Activated CD8-positive, alpha-beta memory T cell treated with anti-CD3 and anti-CD28 coated beads, Interleukin-2, amount 50 U/mL, for 24 hours (primary cell): ENCODE measurements around the gene KIF24.
A peak's percentile ranks its signal among the peaks of the same experiment; 100 is the strongest.
"Not testable (repeated sequence)": the region's sequence is repeated elsewhere in the genome, so short reads cannot be mapped to it uniquely, and the experiment has no call there.

Experiments used
- DNase-seq: peaks from one replicate; pipeline ENCODE4 v3.0.0-alpha.2; 2020; ENCODE audit errors: extremely low read depth

The KIF24 gene, protein sequence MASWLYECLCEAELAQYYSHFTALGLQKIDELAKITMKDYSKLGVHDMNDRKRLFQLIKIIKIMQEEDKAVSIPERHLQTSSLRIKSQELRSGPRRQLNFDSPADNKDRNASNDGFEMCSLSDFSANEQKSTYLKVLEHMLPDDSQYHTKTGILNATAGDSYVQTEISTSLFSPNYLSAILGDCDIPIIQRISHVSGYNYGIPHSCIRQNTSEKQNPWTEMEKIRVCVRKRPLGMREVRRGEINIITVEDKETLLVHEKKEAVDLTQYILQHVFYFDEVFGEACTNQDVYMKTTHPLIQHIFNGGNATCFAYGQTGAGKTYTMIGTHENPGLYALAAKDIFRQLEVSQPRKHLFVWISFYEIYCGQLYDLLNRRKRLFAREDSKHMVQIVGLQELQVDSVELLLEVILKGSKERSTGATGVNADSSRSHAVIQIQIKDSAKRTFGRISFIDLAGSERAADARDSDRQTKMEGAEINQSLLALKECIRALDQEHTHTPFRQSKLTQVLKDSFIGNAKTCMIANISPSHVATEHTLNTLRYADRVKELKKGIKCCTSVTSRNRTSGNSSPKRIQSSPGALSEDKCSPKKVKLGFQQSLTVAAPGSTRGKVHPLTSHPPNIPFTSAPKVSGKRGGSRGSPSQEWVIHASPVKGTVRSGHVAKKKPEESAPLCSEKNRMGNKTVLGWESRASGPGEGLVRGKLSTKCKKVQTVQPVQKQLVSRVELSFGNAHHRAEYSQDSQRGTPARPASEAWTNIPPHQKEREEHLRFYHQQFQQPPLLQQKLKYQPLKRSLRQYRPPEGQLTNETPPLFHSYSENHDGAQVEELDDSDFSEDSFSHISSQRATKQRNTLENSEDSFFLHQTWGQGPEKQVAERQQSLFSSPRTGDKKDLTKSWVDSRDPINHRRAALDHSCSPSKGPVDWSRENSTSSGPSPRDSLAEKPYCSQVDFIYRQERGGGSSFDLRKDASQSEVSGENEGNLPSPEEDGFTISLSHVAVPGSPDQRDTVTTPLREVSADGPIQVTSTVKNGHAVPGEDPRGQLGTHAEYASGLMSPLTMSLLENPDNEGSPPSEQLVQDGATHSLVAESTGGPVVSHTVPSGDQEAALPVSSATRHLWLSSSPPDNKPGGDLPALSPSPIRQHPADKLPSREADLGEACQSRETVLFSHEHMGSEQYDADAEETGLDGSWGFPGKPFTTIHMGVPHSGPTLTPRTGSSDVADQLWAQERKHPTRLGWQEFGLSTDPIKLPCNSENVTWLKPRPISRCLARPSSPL (N-terminal part only)

DNA sequence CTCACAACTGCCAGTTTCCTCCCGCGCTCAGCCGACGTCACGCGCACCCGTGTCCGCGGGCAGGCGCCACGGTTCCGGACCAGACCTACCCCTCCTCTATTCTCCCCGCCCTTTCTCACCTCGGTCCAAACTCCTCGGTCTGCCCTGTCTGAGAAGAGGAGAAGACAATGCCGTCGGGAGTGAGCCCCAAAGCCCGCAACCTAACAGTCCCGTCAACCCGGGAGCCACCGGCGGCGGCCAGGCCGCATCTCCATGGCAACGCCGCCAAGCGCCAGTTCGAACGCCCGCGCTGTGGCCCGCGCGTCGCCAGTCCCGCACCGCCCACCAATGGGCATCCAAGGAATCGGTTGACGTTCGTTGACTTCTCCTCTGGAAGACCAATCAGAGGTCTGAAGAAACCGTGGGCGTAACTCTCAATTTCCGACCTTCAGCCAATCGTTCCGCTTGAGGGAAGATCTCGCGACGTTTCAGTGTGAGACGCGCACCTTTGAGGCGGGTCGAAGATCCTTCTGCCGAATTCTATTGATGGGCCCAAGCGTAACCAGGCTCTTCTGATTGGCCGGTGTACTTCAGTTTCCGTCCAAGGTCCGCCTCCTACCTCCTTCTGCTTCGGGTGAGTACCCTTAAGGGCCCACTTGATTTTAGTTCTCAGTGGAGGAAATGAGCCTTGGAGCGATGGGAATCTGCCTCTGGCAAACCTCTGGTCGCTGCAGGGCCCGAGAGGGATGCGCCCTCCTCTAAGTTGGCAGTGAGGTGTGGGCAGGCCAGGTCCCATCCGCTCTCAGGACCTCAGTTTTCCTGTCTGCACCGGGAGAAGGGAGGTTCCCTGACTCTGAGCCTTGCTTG, at the start of gene KIF24, which contains the start of gene NUDT2:
TSS of gene KIF24 (minus strand) at position 282 of the 846 bp plus-strand sequence. CDS start 17,922 bp downstream, outside the sequence.
TSS of gene NUDT2 (plus strand) at position 583 of the 846 bp plus-strand sequence. CDS start 9,471 bp downstream, outside the sequence.
- peak; percentile 88 for DNase-seq

DNA sequence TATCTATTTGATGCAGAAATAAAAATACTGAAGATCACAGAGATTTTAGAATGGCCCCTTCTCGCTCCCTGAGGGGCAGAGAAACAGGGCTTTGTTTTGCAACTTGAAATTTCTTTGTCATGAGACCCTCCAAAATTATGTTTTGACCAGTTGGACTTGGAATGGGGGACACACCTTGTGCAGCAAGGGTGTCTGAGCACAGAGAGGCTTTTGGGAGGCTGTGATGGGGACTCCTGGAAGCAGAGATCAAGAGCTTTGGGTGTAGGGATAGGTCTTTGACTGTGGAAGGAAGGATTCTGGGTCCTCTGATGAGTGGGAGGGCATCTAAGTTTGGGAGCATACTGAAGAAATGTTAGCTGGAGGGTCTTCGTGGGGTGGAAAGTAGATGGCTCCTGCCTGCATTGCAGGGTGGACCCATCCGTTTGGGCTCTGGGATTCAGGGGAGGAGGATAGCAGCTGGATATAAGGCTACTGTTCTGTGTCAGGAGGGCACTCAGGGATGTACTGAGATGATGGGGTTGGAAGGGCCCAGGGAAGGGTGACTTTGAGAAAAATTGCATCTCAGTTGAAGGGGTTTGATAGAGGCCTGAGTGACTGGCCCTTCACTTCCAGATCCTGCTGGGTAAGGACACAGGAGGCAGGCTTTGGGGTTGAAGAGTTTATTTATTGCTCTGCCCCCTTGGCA, 49.5 kb upstream of the KIF24 start:
- no peak for DNase-seq

DNA sequence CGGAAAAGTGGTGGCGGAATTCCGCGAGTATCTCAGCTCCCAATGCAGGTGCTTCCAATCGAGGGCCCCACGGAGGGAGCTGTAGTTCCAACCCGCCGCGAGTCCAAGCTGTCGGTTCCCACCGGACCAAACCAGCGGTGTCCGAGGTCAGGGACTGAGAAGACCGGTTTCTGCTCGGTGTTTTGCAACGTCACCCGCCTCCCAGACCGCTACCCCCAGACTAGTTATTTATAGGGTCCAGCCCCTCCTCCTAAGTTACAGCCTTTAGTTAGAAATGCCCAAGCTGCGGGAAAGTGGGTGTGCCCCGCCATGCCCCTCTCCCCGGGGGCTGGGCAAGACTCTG, 48.3 kb upstream of the KIF24 start:
- no peak for DNase-seq

DNA sequence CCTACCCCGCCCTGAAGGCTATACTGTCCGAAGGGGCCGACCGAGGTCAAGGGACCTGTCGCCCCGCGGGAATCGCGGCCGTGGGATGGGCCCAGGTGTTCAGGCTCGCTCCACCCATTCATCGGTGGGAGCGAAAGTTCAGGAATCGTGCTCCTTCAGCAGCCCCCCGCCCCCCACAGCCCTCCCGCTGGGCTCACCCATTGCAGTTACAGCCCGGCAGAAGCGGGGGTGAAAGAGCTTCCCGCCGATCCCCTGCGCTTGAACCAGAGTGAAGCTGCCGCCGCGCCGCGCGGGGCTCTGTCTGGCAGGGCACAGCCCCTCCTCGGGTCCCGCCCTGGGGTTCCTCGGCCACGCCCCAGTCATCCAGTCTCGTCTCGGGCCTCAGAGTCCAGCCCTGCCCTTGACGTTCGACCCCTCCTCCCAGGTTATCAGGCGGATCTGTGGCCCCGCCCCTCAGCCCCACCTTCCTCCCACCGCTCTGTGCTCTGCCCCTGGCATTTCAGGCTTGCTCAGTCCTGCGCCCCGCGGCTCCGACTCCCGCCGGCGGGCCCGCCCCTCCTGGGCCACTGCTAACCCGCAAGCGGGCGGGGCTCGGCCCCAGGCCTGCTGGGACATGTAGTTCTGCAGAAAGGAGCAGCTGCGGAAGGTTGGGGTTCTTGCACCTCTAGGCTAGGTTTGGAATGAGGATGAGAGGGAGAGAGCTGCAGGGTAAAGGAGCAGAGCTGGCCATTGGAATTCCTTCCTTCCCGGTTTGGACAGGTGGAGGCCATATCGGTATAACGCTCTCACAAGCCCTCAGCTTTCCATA, 47.7 kb upstream of the KIF24 start, which contains the start of gene MYORG:
TSS of gene MYORG (minus strand) at position 303 of the 808 bp plus-strand sequence. CDS start 3,955 bp downstream, outside the sequence.
- DNase-seq = peak; percentile 92

DNA sequence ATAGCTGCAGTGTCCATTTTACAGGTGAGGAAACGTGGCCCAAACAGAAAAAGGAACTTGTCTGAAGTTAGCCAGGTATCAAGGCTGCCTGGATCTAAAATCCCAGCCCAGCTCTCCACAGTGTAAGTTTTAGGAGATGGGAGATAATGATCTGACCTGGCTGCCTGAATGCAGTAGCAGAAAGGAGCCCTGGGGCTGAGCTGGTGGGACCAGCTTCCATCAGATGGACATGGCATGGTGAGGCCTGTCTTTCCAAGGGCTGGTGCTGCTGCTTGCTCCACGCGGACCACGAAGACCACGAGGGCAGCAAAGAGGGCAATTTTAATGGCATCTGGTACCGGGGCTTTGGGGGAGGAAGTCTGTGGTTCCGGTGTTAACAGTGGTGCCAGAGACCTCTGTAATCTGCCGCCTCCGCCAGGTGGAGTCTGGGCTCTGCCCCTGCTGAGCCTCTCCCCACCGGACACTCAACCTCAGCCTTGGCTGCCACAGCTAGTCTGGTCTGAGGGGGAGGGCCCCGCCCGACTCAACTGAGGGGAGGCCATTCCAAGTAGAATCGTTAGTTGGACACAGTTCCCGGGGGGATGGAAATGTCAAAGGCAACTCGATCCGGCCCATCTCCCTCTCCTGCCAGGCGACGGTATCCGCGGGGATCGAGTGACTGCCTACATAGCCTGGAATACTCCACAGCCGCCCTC, 47.0 kb upstream of the KIF24 start:
- no peak for DNase-seq

DNA sequence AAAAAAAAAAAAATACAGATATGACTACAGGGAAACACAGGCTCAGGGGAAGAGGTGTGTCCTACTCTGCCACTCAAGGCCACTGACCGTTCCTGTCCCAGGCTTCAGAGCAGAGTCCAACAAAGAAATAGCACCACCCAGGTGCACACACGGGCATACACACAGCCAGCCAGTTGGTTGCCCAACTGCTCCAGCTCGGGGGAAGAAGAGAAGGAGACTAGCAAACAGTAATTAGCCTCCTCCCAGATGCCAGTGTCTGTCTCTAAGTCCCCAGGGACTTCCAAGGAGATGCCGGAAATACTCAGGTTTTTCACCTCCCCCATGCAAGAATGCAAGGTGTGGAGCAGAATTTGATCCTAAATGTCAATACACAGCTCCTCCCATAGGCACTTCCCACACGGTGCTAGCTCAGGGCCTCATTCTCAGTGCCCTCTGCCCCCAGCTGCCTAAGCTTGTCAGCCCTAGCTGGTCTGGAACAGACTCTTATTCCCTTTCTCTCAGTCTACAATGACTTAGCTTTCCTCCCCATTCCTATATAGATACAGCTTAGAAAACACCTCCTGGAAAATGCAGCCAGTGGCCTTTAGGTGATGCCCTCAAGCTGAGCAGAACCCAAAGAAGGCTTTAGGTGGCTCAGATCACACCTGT, 46.0 kb upstream of the KIF24 start:
- DNase-seq = no peak

DNA sequence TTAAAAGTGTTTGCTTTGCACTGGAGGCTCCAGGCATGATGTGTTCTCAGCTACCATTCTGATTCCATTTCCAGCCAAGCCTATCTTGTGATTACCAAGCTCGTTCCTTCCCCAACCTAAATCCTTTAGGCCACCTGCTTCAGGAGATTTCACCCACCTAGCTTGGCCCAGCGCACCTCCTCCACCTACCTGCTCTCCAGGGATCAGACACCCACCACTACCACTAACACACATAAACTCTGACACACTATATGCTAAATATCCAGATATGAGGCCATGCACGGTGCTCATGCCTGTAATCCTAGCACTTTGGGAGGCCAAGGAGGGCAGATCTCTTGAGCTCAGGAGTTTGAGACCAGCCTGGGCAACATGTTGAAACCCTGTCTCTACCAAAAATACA, 45.3 kb upstream of the KIF24 start:
- no peak for DNase-seq

DNA sequence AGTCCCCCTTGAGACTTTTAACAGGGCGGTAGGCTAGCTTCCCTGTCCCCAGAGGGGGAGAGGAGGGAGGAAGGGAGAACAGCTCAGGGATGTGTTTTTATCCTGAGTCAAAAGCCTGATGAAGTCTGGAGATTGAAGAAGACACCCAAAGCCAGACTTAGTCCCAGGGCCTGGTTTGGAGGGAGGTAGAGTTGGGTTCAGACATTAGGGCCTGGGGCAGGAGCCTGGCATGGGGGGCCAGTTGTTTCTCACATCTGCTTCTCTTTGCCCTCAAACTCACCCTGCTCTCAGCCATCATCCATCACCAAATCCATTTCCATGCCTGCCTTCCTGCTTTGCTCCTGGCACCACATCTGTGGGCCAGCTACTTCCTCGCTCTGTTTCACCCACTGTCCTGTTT, 44.7 kb upstream of the KIF24 start:
- DNase-seq = no peak

DNA sequence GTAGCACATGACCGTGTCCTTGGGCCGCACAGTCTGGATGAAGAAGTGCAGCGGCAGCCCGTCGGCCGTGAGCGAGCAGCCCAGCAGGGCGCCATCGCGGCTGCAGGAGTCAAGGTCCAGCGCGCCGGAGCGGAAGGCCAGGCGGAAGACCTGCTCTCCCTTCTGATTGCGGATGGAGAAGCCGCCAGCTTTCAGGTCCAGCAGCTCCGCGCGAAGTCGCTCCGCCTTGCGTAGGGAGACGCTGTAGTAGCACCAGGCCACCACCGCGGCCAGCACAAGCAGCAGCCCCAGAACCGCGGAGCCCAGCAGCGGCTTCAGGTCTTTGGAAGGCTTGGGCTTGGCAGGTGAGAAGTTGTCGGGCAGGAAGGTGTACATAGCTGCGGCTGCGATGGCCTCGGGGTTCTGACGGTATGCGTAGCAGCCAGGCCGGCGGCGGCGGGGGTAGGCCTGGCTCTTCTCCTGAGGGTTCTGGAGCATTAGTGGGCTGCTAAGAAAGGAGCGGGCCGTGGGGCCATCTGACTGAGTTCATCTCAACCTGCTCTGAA, 43.5 kb upstream of the KIF24 start:
- no peak for DNase-seq

DNA sequence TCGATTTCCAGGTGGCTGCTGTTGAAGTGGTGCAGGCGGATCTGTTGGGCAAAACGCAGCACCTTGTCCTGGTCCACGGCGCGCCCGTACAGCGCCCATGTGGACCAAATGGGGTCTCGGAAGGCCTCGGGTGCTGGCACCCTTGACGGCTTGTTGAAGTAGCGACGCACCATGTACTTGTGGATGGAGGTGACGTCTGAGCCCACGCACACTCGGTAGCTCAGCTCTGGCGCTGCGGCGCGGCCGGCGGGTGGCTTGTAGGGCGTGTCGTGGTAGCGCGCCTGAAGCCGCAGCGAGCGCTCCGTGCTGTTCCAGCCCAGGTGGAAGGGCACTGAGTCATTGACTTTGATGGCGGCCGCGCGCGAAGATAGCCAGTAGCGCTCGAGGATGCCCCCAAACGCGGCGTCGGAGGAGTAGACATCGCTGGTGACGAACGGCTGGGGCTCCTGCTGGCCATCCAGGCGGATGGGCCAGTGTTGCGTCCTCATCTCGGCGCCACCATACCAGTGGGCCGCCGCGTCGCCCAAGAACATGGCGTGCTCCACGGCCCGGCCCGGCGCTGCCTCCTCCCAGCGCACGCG, 42.9 kb upstream of the KIF24 start:
- DNase-seq = no peak

DNA sequence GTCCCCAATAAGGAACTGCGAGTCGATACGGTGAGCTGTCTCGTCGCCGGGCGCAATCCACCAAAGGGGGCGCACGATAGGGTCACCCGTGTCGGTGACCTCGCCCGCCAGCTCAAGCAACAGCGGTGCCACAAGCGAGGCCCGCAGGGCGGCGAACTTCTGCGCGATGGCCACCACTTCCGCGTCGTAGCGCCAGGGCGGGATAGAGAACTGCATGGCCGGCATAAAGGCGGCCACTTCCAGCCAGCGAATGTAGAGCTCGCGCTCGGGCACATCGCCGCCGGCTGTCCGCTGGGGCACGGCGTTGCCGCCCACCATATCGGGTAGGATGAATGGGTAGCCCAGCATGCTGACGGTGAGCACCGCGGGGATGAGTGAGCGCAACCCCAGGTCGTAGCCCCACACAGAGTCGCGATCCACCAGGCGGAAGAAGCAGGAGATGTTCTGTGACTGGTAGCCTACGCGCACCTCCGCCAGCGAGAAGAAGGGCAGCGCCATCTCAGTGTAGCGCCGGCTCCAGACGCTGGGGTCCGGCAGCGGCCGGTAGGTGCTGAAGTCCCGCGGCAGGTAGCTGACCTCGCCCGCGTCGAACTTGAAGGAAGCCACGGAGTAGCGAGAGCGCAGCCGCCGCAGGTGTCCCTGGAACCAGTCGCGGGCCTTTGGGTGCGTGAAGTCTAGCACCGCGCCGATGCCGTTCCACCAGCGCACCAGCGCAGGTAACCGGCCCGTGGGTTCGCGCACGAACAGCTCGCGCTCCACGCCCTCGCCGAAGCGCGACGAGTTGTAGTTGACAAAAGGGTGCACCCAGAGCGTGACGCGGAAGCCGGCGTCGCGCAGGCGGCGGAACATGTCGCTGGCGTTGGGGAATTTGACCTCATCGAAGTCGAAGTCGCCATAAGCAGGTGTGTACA, 42.2 kb upstream of the KIF24 start:
- no peak for DNase-seq

DNA sequence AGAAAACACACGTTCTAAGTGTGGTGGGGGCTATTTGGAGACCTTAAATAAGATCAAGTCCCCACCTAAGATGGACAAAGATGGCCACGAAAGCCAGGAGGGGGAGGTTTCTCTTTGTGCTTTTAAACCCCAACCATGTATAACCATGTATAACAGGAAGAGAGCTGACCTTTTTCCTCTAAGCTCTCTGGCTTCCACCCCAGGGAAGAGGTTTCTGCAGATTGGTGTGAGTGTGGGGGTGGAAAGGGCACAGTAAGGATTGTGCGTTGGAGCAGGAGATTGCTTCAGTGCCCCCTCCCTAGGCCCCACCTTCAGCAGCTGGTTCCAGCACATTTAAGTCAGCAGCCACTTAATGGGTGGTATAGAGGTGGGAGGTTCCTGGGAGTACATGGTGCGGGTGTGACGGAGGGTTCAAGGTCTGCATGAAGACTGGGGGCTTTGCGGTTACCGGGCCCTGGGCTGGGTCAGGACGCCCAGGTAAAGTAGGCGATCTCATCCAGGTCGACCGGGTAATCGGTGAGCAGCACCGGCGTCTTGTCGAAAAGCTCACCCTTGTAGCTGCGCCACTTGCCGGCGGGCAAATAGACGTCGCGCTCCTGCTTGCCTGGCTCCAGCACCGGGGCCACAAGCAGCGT, 41.4 kb upstream of the KIF24 start:
- DNase-seq = no peak

DNA sequence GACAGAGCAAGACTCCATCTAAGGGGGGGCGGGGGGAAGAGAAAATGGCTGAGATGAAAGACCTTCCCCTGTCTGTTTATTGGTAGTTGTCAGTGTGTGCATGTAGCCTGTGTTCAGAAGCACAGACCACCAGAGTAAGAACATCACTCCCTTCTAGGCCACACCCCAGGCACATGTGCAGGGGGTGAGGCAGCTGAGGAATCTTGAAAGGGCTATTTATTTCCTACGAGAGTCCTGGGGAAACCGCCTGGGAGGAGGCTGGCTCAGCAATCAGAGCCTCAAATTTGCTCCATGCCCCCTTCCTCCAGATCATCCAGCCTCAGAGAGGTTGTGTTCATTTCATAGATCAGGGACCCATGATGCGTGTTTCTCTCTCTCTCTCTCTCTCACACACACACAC, 40.6 kb upstream of the KIF24 start:
- DNase-seq = no peak

DNA sequence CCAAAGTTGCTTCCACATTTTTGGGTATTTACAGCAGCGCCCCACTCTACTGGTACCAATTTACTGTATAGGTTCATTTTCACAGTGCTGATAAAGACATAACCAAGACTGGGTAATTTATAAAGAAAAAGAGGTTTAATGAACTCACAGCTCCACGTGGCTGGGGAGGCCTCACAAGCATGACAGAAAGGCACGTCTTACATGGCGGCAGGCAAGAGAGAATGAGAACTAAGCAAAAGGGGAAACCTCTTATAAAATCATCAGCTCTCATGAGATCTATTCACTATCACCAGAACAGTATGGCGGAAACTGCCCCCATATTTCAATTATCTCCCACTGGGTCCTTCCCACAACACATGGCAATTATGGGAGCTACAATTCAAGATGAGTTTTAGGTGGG, 39.7 kb upstream of the KIF24 start:
- DNase-seq = not testable (repeated sequence)

DNA sequence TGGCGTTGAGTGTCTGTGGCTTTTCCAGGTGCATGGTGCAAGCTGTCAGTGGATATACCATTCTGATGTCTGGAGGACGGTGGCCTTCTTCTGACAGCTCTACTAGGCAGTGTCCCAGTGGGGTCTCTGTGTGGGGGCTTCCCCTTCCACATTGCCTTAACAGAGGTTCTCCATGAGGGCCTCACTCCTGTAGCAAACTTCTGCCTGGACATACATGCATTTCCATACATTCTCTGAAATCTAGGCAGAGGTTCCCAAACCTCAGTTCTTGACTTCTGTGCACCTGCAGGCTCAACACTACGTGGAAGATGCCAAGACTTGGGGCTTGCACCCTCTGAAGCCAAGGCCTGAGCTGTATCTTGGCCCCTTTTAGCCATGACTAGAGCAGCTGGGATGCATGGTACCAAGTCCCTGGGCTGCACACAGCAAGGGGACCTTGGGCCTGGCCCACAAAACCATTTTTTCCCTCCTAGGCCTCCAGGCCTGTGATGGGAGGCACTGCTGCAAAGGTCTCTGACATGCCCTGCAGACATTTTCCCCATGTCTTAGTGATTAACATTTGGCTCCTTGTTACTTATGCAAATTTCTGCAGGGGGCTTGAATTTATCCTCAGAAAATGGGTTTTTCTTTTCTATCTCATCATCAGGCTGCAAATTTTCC, 38.8 kb upstream of the KIF24 start:
- DNase-seq = not testable (repeated sequence)

DNA sequence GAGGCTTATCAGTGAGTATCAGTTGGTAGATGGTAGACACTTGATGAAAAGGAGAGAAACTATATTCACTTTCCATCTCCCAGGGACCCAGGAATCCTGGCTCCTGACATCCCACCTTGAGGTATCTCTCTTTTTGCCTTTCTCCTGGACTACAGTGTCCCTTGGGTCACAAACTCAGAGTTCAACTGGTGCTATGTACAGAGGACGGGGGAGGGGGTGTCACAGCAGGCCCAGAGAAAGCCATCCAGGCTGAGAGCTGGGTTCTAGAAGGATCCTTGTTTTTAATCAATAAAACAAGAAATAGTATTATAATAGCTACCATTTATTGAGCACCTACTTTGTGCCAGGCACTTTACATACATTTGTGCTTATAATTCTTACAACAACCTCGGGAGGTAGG, 37.3 kb upstream of the KIF24 start:
- DNase-seq = no peak
